Measurements from ENCODE around the gene METTL24.

The METTL24 gene

GRCh38 chr6:110369066-110369465 lies 10.9 kb upstream of the METTL24 start:
- TF ChIP-seq, protein P1, sequence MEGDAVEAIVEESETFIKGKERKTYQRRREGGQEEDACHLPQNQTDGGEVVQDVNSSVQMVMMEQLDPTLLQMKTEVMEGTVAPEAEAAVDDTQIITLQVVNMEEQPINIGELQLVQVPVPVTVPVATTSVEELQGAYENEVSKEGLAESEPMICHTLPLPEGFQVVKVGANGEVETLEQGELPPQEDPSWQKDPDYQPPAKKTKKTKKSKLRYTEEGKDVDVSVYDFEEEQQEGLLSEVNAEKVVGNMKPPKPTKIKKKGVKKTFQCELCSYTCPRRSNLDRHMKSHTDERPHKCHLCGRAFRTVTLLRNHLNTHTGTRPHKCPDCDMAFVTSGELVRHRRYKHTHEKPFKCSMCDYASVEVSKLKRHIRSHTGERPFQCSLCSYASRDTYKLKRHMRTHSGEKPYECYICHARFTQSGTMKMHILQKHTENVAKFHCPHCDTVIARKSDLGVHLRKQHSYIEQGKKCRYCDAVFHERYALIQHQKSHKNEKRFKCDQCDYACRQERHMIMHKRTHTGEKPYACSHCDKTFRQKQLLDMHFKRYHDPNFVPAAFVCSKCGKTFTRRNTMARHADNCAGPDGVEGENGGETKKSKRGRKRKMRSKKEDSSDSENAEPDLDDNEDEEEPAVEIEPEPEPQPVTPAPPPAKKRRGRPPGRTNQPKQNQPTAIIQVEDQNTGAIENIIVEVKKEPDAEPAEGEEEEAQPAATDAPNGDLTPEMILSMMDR (conservative IDR thresholded peaks at IDR 0.05), result no peak
- no peak overlapping the region for H3K27ac ChIP-seq

- TF ChIP-seq, protein P1 (conservative IDR thresholded peaks at IDR 0.05), result no peak
- no peak overlapping the region for H3K27ac ChIP-seq
These were observed 10.1 kb upstream of the METTL24 start for GRCh38 chr6:110368284-110368683.

- H3K27ac ChIP-seq, result no peak overlapping the region
- TF ChIP-seq, protein P1 (conservative IDR thresholded peaks at IDR 0.05), result no peak
These were observed 9.7 kb upstream of the METTL24 start for GRCh38 chr6:110367825-110368224.

- TF ChIP-seq, protein P1 (conservative IDR thresholded peaks at IDR 0.05), result no peak
- no peak overlapping the region for H3K27ac ChIP-seq
These were observed 8.8 kb upstream of the METTL24 start for GRCh38 chr6:110366975-110367374.

DNA sequence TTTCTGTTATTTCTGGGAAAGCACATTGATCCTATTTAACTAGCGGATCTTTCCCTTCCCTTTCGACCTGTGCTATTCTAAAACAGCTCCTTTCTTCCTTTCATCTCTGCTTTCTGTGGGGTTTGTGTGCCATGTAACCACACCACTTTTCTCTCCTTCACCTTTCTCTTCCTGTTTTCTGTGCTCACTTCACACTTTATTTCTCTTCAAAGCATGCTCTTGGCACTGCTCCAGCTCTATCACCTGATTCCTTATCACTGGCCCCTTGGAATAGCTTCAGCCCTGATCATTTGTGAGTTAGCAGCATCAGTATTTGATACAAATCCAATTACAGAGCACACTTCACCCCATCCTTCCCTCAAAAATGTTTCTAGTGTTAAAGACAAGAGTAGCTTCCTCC lies 8.1 kb upstream of the METTL24 start:
- TF ChIP-seq, protein P1 (conservative IDR thresholded peaks at IDR 0.05), result no peak
- no peak overlapping the region for H3K27ac ChIP-seq

GRCh38 chr6:110364364-110365105 lies 6.4 kb upstream of the METTL24 start:
- TF ChIP-seq, protein P1 (conservative IDR thresholded peaks at IDR 0.05), result no peak
- no peak overlapping the region for H3K27ac ChIP-seq

- TF ChIP-seq, protein P1 (conservative IDR thresholded peaks at IDR 0.05), result no peak
- no peak overlapping the region for H3K27ac ChIP-seq
These were observed 5.6 kb upstream of the METTL24 start for GRCh38 chr6:110363748-110364147.

All from VCaP (cell line).